ENCODE results near the gene UVSSA.

UVSSA gene

DNA sequence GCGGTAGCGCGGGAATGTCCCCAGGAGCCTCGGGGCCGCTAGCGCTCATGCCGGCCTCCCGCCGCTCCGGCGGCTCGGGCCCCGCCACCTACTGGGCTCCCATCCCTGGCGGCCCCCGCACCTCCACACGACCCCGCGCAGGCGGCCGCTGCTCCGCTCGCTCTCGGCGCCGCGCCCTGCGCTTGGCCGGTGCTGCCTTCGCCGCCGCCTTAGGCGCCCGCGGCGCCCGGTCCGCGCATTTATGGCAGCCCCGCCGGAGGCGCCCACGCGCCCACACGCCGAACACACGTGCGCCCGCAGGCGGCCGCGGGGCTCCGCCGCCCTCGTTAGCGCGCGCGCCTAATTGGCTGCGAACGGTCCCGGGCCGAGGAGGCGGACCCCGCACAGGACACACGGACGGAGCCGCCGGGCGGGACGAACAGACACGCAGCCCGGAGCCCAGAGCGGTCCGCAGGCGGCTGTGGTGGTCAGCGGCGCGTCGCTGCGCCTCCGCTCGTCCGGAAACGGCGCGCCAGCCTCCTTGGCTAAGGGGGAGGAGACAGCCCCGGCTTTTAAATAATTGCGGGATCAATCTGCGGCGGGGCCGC is 59.5 kb downstream of the UVSSA start, which contains the start of gene NKX1-1:
TSS of gene NKX1-1 (minus strand) at position 49 of the 587 bp plus-strand sequence. CDS start at position 49, 0 bp downstream.
- in situ Hi-C loops (cut with MboI; ENCODE audit: low sequenced_read_pairs): no loop called here

DNA sequence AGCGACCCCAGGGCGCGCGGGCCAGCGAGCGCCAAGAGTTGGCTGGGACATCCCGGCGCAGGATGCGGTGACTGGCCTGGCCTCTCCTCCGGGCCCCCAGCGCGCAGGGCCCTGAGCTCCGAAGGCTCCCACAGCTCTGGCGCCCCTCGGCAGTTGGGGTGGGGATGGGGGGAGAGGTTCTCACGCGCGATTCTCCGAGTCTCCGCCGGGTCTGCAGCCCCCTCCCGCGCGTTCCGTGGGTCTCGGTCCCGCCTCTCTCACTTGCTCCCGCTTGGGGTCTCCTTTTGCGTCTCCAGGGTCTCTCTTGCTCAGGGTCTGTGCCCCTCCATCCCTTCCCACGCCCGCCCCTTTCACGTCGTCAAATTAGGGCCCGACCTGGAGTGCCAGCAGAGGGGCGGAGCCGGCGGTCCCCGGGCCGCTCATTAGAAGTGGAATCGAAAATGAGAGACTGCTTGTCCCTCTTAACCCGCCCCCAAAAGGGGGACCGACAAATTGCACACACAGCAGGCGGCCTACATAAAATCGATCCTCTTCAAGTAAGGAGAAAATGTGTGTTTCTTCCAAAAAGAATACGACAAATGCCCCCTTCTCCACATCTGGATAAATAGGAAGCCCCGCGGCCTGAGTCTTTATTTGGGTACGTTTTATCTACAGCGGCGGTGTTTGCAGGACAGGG is 60.1 kb downstream of the UVSSA start:
- in situ Hi-C loops (cut with MboI; ENCODE audit: low sequenced_read_pairs): no loop called here

DNA sequence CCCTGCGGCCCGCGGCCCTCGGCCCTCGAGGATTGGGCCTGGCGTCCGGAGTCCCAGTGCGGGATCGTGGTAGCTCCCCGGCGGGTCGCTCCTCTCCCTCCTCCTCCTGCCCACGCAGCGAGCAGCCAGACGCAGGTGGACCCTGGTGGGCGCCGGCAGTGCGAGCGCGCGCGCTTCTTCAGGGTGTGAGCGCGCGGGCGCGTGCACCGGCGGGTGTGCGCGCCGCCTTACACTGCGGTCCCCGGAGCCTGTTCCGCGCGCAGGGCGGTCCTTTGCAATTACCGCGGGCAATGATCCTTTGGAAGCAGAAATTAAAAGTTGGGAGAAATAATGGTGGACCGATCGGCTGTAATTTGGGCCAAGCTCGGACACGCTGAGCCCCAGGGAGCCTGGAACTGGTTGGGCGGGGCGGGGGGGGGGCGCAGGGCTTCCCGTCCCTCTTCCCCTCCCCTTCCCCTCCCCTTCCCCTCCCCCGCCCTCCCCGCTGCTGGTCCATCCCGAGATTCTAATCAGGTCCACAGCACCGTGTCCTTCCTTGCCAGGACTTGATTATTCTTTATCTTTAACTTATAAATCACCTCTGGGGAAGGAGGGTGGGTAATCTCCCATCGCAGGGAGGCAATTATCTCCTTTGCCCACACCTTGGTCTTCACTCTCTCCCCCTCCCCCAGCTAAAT is 60.8 kb downstream of the UVSSA start:
- in situ Hi-C loops (cut with MboI; ENCODE audit: low sequenced_read_pairs): no loop called here

GRCh38 chr4:1408418-1408817 is 61.4 kb downstream of the UVSSA start:
- in situ Hi-C loops (cut with MboI; ENCODE audit: low sequenced_read_pairs): no loop called here

DNA sequence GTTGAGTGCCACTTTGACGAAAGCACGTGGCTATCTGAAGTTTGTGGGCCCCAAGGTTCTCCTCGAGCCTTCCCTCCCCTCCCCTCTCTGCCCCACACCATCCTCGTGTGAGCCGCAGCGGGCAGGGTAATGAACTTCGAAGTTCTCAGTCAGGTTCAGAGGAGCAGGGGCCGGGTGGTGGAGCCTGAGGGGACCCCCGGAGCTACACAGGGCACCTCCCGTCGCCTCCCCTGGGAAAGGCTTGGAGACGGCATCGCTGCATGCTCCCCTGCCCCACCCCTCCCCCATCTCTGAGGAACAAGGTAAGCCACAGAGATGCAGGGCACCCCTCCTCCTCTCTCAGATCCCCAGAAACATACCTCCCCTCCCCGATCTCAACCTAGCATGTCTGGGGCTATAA is 62.1 kb downstream of the UVSSA start:
- in situ Hi-C loops (cut with MboI; ENCODE audit: low sequenced_read_pairs): no loop called here

DNA sequence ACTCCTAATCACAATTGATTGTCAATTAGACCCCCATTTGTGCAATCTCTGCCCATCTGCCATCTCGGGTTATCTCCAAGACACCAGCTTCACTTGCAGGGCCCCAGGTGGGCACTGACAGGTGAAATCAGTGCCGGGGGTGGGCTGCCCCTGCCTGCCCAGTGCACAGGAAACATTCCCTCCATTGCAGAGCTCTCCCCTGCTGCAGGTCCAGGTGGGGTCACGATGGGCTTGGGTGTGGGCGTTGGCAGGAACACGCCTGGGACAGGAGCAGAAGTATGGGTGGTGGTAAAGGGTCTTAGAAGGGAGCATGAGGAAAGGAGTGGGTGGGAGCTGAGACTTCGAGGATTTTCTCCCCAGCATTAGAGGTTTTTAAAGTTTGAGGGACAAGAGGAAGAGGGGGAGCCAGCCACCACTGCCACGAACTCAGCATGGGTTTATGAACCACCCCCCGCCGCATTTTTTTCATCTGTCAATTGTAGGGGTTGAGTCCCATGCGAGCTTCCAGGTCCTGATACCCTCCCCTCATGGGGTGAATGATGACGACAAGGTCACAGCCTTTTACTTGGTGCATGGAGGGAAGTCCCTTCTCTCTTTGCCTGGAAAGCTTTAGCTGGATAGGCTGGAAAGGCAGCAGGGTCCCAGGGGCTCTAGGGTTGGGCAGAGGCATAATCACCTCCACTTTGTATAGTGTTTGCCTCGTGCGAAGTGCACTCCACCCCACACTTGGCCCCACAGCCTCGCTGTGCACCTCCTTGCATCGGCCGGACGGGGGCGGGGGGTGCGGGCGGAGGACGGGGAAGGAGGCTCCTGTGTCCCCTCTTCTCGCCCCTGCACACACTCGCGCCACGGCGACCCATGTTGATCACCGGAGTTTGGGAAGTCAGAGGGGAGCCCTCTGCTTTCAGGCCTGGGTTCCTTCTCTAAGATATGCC is 62.8 kb downstream of the UVSSA start:
- in situ Hi-C loops (cut with MboI; ENCODE audit: low sequenced_read_pairs): no loop called here

DNA sequence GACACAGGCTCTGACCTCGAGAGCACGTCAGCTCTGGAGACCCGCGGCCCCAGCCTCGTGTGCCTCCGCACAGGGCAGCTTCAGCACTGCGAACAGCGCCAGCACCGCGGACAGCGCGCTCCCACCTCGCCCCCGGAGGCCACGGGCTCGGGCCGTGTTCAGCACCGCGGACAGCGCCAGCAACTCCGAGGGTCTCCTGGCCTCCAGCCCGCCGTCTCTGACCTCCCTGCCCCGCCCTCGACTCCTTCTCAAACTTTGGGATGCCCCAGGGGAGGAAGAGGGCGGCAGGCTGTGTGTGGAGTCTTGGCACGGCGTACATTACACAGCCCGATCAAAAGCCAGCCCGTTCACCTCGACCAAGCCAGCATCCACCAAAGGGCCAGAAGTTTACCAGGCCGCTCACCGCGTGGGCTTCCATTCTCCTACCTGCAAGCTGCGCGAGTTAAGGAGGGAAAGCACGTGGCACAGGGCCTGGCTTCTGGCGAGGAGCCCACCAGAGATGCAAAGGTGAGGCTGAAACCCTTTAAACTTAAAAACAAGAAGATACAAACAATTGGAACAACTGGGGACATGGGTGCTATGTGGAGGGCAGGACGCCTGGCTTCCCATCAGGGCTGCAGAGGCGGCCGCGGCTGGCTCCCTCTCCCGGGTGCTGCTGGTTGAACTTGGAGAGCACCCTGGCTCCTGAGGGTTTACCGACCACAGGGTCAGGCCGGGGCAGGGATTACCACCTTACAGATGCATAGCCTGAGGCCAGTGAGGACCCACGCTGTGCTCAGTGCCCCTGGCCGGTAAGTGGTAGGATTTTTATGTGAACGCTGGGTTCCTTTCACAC is 63.7 kb downstream of the UVSSA start:
- in situ Hi-C loops (cut with MboI; ENCODE audit: low sequenced_read_pairs): no loop called here

DNA sequence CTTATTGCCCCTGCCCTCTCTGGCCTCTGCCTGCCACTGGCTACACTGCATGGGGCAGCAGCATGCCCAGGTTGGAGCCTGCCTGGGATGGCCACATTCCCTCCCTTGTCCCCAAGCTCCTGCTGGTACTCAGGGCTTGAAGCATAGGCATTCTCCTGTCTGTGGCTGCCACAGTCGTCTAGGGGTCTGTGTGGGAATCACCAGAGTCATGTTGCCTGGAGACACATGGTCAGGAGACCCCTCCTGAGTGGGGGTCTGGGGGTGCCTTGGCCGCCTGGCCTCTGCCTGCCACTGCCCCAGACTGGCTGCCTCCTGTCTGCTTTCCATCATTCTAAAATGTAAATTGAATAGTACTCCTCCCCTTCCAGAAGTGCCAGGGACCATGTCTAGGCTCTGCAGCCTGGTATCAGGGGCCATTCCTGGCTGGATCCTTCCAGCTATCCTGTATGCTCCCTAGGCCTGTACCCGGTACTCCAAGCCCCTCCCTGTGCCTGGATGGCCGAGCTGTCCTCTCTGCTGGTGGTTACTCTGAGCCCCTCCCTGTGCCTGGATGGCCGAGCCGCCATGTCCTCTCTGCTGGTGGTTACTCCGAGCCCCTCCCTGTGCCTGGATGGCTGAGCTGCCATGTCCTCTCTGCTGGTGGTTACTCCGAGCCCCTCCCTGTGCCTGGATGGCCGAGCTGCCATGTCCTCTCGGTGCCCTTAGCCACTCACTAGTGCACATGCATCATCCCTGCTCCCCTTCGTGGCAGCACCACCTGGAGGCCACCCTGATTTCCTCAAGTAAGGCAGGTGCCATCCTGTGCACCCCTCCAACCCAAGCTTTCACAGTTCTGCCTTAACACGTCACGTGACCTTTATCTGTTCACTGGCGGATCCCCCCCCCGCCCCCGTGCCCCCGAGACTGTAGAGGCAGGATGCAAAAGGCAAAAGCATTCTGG is 64.7 kb downstream of the UVSSA start:
- in situ Hi-C loops (cut with MboI; ENCODE audit: low sequenced_read_pairs): no loop called here

GRCh38 chr4:1412376-1413203 is 65.6 kb downstream of the UVSSA start:
- in situ Hi-C loops (cut with MboI; ENCODE audit: low sequenced_read_pairs): no loop called here

GRCh38 chr4:1413204-1413663 is 66.2 kb downstream of the UVSSA start:
- in situ Hi-C loops (cut with MboI; ENCODE audit: low sequenced_read_pairs): no loop called here

GRCh38 chr4:1413687-1414479 is 66.9 kb downstream of the UVSSA start:
- in situ Hi-C loops (cut with MboI; ENCODE audit: low sequenced_read_pairs): no loop called here

- in situ Hi-C loops (cut with MboI; ENCODE audit: low sequenced_read_pairs): no loop called here
These were observed 68.0 kb downstream of the UVSSA start for GRCh38 chr4:1414831-1415680.

GRCh38 chr4:1415681-1415981 is 68.6 kb downstream of the UVSSA start:
- in situ Hi-C loops (cut with MboI; ENCODE audit: low sequenced_read_pairs): no loop called here

GRCh38 chr4:1416051-1416947 is 69.3 kb downstream of the UVSSA start:
- in situ Hi-C loops (cut with MboI; ENCODE audit: low sequenced_read_pairs): no loop called here

DNA sequence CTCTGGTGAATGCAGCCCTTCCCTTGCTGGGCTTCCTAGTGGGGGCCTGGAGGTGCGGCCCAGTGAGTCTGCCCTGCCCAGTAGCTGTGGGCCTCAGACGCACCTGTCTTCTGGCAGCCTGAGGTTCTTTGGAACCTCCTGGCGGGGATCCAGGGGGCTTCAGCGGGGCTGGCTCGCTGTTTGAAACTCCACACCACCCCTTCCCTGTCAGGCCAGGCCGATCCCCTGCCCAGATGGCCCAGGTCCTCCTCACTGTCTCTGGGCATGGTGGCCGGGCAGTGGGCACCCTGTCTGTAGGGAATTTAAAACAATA is 69.9 kb downstream of the UVSSA start:
- in situ Hi-C loops (cut with MboI; ENCODE audit: low sequenced_read_pairs): no loop called here

Measured in hTERT RPE-1 (cell line).